Stimulated activated CD4-positive, alpha-beta T cell treated with anti-CD3 and anti-CD28 coated beads, Interleukin-12 subunit alpha, Interleukin-12 subunit beta, amount 100 ng/mL, for 48 hours (primary cell): Measurements from ENCODE around the gene ZBTB42.
"Not testable (repeated sequence)": the region's sequence is repeated elsewhere in the genome, so short reads cannot be mapped to it uniquely, and the experiment has no call there.

ENCODE experiments used
- DNase-seq, 3 donors: peaks; one replicate each; pipeline ENCODE4 v3.0.0-alpha.2; 2020; ENCODE audit warnings: low read depth in 2 of 3, low spot score in 1 of 3

The ZBTB42 gene

DNA sequence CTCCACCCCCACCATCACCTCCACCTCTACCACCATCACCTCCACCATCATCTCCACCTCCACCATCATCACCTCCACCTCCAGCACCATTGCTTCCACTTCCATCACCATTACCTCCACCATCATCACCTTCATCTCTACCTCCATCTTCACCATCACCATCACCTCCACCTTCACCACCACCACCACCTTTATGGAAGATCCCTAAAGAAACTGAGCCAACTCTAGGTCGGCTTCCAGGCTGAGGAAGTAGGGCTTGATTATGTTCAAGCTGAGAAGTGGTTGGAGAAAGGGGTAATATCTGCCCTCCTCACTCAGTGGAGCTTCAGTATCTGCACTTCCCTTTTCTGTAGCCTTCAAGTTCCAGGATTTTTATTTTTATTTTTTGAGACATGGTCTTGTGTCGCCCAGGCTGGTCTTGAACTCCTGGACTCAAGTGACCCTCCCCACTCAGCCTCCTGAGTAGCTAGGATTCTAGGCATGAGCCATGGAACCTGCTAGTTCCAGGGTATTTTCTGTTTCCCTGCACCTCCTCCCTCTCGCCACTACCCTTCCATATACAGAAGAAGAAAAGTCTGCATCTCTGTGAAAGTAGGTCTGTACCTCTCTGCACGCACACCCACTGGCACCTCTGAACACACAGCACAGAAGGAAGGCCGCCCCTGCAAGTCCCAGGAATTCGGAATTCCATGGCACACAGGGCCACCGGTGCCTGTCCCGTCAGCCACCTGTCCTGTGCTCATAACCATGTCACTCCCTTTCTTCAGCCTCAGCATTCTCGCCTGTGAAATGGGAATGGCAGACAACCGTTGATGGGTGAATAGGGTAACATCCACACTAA, 5.9 kb downstream of the ZBTB42 start:
- no peak for DNase-seq

DNA sequence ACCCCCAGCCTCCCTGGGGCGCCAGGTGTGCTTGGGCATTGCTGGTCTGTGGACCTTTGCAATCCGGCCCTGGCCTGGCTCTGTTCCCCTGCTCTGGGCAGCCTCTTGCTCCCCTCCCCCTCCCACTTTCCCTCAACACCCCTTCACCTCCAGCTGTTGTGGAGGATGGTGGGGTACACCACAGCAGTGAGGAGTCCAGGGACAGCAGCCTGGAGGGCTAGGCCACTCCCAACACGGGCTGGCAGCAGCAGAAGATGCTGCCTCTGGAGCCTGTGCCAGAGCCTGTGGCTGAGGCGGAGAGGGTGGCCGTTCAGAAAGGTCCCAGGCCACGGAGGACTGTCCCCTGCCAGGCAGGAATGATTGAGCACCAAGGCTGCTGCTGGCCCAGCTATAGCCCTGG, 7.6 kb downstream of the ZBTB42 start:
- DNase-seq = no peak

DNA sequence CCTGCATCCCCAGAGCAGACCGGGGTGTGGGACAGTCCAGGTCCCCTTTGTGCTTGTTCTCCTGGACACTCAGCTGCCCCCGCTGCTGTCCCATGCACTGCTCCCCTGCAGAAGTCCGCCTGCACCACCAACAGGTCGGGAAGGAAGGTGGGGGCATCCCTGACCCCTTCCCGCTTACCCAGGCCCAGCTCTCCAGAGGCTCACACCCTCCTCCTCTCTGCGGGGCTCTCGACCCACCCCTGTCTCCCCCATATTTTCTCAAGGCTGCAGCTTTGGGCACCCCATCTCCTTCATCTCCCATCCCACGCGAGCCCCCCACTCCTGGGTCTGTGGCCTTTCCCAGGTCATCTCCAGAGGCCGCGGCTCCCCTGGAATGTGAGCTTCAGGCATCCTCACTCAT, 9.4 kb downstream of the ZBTB42 start:
- DNase-seq = no peak

DNA sequence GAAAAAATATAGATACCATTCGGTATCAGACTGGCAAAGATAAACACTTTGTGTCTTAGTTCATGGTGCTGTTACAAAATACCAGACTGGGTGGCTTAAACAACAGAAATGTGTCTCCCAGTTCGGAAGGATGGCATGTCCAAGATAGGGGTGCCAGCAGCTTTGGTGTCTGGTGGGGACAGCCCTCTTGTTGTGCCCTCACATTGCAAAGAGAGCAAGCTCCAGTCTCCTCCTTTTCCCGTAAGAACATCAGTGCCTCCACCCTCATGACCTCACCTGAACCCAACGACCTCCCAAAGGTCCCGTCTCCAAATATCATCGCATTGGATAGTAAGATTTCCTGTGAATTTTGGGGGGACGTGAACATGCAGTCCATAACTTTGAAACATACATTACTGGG, 12.4 kb downstream of the ZBTB42 start:
- DNase-seq = no peak

DNA sequence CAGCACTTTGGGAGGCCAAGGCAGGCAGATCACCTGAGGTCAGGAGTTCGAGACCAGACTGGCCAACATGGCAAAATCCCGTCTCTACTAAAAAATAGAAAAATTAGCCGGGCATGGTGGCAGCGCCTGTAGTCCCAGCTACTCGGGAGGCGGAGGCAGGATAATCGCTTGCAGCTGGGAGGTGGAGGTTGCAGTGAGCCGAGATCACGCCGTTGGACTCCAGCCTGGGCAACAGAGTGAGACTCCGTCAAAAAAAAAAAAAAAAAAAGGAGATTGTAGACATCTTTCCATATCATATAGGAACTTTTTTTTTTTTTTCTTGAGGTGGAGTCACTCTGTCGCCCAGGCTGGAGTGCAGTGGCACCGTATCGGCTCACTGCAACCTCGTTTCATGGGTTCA, 13.8 kb downstream of the ZBTB42 start:
- DNase-seq = not testable (repeated sequence)

DNA sequence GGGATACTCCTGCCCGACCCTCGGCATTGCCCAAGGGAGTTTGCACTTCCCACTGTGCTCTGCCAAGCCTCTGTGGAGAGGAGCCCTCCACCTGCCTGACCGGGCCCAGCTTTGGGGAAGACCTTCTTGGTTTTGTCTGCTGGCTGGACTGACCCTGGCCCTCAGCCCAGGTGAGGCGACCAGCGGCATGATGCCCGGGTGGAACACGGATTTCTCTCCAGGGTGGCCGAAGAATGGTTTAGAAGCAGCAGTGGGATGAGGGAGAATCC, 15.6 kb downstream of the ZBTB42 start:
- DNase-seq = no peak

DNA sequence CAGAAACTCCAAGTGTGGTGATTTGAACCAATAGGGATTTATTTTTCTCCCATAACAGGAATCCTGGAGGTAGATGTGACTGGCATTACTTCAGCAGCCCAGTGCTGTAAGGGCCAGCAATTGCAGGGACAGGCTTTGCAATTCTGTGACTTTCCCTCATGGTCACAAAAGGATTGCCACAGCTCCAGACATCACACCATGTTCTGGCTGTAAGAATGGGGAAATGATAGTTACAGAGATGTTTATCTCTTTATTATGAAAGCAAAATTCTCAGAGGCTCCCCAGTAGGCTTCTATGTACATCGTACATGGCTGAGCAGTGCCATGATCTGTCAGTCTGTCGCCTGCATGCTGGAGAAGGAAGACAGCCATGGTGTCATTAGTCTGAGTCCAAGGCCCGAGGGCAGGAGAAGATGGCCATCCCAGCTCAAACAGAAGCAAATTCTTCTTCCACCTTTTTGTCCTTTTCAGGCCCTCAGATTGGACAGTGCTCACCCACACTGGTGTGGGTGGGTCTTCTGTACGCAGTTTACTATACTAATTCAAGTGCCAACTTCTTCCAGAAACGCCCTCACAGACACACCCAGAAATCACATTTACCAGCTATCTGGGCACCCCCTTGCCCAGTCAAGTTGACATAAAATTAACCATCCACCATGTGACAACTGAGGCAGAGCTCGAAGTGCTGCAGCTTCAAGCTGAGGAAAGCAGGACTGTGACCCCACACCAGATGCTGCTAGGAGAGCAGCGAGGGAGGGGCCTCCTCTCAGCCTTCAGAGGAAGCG, 17.2 kb downstream of the ZBTB42 start:
- DNase-seq = no peak

DNA sequence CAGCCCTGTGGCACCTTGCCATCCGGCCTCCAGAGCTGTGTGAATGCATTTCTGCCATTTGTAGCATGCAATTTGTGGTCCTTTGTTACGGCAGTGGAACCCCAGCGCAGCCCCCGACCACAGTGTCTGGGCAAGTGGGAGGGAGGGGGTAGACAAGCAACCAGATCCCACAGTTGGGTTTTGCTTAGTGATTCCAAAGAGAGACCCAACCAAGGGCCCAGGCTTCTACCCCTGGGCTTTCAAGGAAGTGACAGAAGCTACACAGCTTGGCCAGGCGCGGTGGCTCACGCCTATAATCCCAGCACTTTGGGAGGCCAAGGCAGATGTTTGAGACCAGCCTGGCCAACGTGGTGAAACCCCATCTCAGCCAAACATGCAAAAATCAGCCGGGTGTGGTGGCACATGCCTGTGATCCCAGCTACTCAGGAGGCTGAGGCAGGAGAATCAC, 17.8 kb downstream of the ZBTB42 start:
- DNase-seq = no peak

DNA sequence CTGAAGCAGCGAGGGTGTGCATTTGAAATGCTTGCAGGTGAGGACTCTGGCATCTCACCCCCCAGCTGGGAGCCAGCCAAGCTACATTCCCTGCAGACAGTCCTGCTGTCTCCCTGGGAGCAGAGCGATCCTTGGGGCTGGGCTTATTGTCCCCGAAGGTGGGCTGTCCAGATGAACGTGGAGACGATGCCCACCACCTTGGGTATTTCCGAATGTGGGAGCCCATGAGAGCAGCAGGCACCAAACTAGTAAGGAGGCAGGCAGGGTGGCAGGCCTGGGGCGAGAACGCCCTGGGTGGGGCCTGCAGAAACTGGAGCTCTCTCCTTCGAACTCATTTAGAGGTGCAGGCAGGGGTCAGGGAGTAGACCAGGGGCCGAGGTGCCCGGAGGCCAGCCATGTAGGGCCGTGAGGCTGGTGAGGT, 18.5 kb downstream of the ZBTB42 start:
- no peak for DNase-seq

DNA sequence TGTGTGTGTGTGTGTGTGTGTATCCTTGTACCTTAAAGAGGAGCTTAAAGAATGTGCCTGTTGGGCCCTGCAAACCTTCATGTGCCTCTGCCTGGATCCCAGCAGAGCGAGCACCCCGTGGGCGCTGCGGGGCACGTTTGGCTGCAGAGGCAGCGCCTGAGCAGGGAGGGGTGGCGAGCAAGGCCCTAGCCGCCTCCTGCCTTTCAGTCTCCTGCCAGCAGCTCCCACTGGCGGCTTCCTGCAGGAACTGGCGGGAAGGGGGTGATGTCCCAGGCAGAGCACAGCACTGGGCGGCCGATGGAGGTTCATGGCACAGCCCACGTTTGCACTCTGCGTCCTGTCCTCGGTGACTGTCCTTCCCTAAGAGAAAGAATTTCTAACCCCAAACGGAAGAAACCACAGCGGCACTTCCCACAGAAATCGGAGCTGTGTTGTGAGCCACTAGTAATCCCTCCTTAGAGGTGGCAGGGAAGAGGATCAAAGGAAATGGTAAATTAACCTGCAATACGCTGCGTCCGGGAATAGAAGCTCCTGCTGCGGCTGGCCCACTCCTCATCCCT, 19.8 kb downstream of the ZBTB42 start:
- DNase-seq = no peak

DNA sequence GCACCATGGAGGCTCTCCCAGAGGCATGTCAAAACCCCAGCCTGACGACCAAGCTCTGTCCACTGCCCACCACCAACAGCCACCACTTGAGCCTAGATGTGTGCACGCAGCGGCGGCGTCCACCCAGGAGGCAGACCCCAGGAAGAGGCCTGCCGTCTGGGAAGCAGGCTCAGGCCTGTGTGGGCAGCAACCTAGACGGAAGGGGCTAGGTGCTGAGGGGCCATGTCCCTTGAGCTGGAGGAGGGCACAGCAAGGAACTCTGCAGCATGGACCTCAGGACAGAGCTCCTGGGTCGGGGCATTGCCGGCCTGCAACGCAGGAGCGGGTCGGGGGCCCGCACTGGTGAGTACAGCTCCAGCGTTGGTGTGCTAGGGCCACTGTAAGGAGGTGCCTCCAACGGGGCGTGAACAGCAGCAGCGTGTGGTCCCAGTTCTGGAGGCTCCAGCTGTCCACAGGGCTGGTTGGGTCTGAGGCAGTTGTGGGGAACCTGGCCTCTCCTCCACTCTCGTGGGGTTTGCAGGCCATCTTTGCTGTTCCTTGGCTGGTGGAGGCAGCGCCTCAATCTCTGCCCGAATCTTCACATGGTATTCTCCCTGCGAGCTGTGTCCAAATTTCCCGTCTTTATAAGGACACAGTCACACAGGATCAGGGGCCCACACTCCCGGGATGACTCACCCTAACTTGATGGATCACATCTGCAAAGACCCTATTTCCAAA, 20.5 kb downstream of the ZBTB42 start:
- no peak for DNase-seq

DNA sequence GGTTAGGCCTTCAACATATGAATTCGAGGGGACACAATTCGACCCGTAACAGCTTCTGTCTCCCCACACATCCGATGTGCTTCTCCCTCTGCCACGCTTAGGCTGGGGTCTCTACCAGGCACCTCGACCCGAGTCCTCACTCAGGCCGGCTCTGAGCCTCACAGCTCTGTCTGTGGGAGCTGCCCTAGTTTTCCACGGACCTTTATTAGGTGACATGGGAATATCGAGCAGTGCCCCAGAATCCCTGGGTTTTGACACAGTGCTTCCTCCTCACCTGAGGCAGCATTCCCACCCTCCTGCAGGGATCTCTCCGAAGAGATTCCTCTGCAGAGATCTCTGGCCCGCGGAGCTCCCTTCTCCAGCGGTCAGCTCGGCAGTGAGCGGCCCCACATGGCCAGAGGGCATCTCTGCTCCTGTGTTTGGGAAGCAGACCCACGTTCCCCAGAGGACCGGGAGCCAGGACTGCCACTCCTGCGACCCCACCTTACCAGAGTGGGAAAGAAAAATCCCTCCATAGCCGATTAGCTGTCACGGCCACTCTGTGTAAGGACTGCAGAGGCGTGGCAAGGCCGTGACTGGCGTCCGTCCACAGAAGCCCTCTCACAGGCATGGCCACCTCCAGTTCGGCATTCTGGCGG, 21.2 kb downstream of the ZBTB42 start:
- no peak for DNase-seq

DNA sequence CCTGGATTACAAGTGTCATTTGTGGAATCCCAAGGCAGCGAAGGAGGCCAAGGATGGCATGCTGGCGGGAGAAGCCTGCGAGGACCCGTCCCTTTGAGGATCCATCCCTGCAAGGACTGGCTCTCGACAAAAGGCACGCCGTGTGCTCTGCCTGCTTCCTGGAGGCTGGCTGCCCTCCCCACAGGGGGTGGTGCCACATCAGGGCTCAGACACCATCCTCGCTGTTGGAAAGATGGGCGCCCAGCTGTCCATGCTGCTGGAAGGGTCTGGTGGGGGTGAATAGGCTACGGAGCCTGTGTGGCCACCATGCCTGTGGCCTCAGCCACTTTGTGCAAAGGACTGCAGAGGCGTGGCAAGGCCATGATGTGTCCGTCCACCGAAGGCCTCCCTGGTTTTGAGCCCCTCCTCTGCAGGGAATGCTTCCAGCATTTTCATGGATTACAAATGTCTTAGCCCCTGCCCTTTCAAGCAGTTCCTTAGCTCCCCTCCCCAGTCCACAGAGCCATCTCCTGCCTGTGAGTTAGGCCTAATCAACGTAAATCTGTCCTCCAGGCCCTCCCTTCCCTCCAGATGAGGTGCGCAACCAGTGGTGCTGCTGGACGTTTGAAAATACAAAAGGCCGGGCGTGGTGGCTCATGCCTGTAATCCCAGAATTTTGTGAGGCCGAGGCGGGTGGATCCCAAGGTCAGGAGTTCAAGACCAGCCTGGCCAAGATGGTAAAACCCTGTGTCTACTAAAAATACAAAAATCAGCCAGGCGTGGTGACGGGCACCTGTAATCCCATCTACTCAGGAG, 22.1 kb downstream of the ZBTB42 start:
- DNase-seq = no peak

DNA sequence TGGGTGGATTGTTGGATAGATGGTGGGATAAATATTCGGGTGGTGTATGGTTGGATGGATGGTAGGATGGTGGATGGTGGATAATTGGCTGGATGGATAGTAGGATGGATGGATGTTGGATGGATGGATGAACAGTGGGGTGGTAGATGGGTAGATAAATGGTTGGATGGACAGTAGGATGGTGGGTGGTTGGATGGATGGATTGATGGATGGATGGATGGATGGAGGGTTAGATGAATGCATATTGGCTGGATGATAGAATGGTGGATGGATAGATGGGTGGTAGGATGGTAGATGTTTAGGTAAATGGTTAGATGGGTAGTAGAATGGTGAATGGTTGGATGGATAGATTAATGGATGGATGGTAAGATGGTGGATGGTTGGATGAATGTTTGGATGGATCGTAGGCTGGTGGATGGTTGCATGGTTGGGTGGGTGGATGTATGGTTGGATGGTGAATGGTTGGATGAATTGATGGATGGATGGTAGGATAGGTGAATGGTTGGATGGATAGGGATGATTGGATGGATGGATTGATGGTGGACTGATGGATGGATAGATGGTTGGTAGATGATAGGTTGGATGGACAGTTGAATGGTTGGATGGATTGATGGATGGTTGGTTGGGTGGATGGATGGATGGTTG, 23.6 kb downstream of the ZBTB42 start:
- no peak for DNase-seq

DNA sequence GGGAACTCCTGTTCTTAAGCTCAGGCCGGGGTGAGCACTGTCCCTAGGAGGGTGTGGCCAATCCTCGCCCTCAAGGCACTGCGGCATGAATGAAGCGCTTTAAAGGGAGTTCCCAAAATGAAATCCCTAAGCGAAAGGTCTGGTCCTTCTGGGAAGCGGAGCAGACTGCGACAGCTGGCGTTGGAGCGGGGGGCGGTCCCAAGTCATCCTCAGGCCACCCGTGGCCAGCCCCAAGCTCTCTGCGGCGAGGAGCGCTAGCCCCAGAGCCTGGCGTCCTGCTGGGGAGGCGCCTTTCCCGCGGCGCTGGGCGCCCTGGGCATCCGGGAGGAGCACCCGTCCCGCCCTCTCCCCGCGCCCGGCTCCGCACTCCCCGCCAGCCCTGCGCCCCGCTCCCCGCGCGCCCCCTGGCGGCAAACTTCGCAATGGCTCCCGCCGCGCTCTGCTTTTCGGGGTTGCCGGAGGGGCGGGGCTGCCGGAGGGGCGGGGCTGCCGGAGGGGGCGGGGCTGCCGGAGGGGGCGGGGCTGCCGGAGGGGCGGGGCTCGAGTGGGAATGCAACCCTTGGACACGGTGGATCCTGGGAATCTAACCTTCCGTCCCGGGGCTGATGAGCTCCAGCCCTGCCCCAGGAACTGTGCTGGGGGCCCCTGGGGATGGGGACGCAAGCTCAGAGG, 25.4 kb downstream of the ZBTB42 start:
- peak; percentile 85 to 93 (median 92) for DNase-seq

DNA sequence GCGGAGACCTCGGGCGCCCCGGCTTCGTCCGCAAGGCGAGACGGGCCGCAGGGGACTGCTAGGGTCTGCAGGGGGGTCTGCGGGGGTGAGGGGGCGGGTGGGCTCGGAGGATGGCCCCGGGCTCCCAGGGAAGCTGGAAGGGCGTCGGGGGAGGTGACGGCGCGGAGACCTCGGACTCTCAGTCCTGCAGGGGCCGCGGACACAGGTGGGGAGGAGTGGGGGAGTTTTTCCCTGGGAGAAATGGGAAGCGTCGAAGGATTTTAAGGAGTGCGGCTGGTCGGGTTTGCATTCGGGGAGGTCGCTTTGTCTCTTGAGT, 25.9 kb downstream of the ZBTB42 start:
- no peak for DNase-seq

DNA sequence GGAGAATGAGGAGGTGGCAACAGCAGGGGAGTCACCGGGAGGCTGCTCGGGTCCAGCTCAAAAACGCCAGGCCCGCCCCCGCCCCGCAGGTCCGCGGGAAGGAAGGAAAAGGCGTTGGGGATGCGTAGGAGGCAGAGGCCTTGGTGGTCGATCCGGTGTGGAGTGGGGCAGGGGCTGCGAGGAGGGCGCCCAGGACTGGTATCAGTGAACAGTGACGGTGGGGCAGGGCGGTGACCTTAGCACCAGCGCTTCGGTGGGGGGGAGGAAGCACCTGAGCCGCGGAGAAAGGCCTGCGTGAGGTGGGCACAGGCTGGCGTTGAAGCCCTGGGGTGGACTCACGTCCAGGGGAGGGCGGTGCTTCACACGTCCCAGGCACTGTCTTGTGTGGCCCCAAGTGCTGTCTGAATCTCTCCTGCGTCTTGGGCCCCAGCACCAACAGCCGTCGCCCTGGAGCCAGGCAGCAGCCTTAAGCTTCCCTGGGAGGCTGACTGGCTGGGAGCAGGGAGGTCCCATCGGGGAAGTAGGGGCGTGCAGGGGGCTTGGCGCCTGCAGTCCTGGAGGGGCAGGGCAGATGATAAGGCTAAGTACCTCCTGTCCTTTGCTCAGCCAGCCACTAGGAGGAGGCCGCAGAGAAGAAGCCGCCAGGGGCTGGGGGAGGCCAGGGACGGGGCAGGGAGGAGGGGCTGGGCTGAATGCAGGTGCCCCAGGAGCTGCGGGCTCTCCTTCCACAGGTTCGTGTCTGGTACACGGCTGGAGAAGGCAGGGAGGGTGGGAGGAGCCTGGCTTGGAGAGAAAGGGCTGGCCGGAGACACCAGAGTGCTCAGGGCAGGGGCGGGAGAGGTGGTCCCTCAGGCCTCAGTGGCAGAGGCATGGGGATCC, 26.5 kb downstream of the ZBTB42 start:
- DNase-seq = peak in 2 of 3 donors; percentile 30 to 32

DNA sequence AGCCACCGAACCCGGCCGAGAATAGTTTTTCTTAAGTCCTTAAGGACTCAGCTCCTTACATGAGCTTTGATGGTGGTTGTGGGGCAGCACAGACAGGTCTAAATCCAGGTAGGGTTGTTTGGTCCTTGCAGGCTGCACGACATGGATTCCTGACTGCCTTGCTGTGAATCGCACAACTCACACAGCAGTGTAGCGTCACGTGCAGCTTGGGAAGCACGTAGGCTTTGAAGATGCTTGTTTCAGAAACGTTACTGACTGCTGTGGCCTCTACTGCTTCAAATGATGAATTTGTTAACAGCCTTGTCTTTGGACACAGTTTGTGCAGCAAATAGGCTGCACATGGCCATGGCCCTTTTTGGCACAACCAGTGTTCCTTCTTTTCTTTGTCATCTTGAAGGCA, 29.9 kb downstream of the ZBTB42 start:
- no peak for DNase-seq
